Colonic mucosa (tissue), 4 donors: ENCODE data around the gene CD79A. TPM values are rescaled to one million over a fixed set of nuclear protein-coding genes. Genes with fewer than 3 reads are reported as not detected.

ENCODE experiments used
- DNase-seq: peaks from one replicate; pipeline ENCODE4 v3.0.0-alpha.2; 2020
- H3K27ac ChIP-seq: fragments of 200-600 bp; one replicate; pipeline ENCODE4 v1.8.0; 2021
- H3K27me3 ChIP-seq: fragments of 200-600 bp; one replicate; pipeline ENCODE4 v1.8.0; 2021
- H3K36me3 ChIP-seq: fragments of 200-600 bp; one replicate; pipeline ENCODE4 v1.8.0; 2021
- H3K4me1 ChIP-seq: fragments of 200-600 bp; one replicate; pipeline ENCODE4 v1.8.0; 2021; ENCODE audit warnings: mild to moderate bottlenecking
- H3K4me3 ChIP-seq: fragments of 200-600 bp; one replicate; pipeline ENCODE4 v1.8.0; 2021
- H3K9ac ChIP-seq, 2 donors: one replicate each; pipeline ENCODE4 v1.7.0; 2013; ENCODE audit warnings: control low read depth in 2 of 2, low read depth in 2 of 2, low read length in 2 of 2
- H3K9me3 ChIP-seq: fragments of 200-600 bp; one replicate; pipeline ENCODE4 v1.8.0; 2021
- intact Hi-C: fragments of 100-400 bp; cut with DNase I; formaldehyde crosslinking; loops from one replicate; pipeline ENCODE4 v1.14.1; 2022
- total RNA-seq, 2 donors: library from RNA; stranded (reverse); fragmentation: NEBNext Ultra II Directional in 1 of 2; extraction: Animal tissue kit (Norgen Biotek cat#: 25700) in 1 of 2; gene quantifications; one replicate each; pipeline ENCODE4 v1.2.1, GENCODE V29; 2021
- TF ChIP-seq, protein P1 (sequence below): fragments of 200-600 bp; IDR thresholded peaks from one replicate; pipeline ENCODE4 v1.8.0; 2022; ENCODE audit warnings: antibody characterized with exemption, mild to moderate bottlenecking
- donor health status: healthy.
- donor health status: DM: no; HTN: no; CAD: no.
- donor health status: DM: no; HTN: no; CAD: no.

CD79A gene
- total RNA-seq, 2 donors from 2014 or later: 3.5 to 3.8 TPM

DNA sequence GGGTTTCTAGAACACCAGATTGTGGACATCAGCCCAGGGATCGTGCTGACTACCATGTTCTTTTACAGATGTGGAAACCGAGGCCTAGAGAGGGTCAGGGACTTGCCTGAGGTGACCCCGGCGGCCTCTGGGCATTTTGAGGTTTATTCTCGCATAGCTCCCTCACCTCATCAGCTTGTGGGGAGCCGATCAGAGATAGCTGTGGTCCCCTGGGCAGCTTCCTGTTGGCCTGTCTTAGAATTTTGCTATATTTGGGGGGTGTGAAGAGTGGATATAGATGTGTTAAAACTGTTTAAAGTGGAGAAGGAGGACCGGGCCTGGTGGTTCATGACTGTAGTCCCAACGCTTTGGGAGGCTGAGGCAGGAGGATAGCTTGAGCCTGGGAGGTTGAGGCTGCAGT lies 12.8 kb downstream of the CD79A start:
- intact Hi-C loops: no loop called here
- no peak for DNase-seq
- Histone ChIP-seq H3K36me3 (peaks cover 7% of the 10 kb centered on the region), H3K4me3 (no peak overlapping the region), H3K9me3 (no peaks in the 10 kb centered on the region), H3K27ac (no peak overlapping the region), H3K9ac (no peak overlapping the region), H3K27me3 (no peaks in the 10 kb centered on the region), H3K4me1 (peaks cover 19% of the 10 kb centered on the region)
- TF ChIP-seq, protein P1, sequence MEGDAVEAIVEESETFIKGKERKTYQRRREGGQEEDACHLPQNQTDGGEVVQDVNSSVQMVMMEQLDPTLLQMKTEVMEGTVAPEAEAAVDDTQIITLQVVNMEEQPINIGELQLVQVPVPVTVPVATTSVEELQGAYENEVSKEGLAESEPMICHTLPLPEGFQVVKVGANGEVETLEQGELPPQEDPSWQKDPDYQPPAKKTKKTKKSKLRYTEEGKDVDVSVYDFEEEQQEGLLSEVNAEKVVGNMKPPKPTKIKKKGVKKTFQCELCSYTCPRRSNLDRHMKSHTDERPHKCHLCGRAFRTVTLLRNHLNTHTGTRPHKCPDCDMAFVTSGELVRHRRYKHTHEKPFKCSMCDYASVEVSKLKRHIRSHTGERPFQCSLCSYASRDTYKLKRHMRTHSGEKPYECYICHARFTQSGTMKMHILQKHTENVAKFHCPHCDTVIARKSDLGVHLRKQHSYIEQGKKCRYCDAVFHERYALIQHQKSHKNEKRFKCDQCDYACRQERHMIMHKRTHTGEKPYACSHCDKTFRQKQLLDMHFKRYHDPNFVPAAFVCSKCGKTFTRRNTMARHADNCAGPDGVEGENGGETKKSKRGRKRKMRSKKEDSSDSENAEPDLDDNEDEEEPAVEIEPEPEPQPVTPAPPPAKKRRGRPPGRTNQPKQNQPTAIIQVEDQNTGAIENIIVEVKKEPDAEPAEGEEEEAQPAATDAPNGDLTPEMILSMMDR: no peak

DNA sequence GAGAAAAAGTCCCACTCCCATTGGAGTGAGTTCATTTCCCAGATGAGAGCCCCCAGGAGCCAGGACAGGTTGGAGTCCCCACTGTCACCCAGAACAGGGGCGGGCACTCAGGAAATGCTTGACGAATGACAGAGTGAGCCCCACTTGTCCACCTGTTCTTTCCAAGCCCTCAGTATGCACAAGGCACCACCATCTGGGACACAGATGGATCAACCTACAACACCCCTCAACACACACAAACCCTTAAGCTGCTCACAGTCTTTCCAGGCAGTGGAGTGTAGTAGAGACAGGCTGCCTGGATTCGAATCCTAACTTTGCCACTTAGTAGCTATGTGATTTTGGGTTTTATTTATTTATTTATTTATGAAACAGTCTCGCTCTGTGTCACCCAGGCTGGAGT lies 13.9 kb downstream of the CD79A start:
- no peaks in the 10 kb centered on the region for H3K9me3 ChIP-seq
- no peak overlapping the region for H3K27ac ChIP-seq
- H3K4me3 ChIP-seq: no peak overlapping the region
- H3K4me1 ChIP-seq: peaks cover 16% of the 10 kb centered on the region
- peaks cover 10% of the 10 kb centered on the region for H3K36me3 ChIP-seq
- no peaks in the 10 kb centered on the region for H3K27me3 ChIP-seq
- intact Hi-C loops: no loop called here
- no peak overlapping the region for H3K9ac ChIP-seq
- no peak for DNase-seq
- TF ChIP-seq, protein P1: no peak

GRCh38 chr19:41892173-41892902 lies 15.3 kb downstream of the CD79A start:
- TF ChIP-seq, protein P1: no peak
- H3K27ac ChIP-seq: no peak overlapping the region
- no peaks in the 10 kb centered on the region for H3K27me3 ChIP-seq
- no peaks in the 10 kb centered on the region for H3K9me3 ChIP-seq
- H3K9ac ChIP-seq: no peak overlapping the region
- no peak overlapping the region for H3K4me3 ChIP-seq
- H3K36me3 ChIP-seq: peaks cover 15% of the 10 kb centered on the region
- peaks cover 3% of the 10 kb centered on the region for H3K4me1 ChIP-seq
- intact Hi-C loops: no loop called here
- no peak for DNase-seq

- Histone ChIP-seq H3K4me1 (no peaks in the 10 kb centered on the region), H3K27ac (no peak overlapping the region), H3K9ac (no peak overlapping the region), H3K9me3 (no peaks in the 10 kb centered on the region), H3K36me3 (peaks cover 24% of the 10 kb centered on the region), H3K27me3 (no peaks in the 10 kb centered on the region), H3K4me3 (no peak overlapping the region)
- intact Hi-C loops: no loop called here
- TF ChIP-seq, protein P1: no peak
- no peak for DNase-seq
These were observed 16.8 kb downstream of the CD79A start for GRCh38 chr19:41893899-41894298.

GRCh38 chr19:41894350-41894749 lies 17.3 kb downstream of the CD79A start:
- Histone ChIP-seq H3K27ac (no peak overlapping the region), H3K36me3 (peaks cover 24% of the 10 kb centered on the region), H3K27me3 (no peaks in the 10 kb centered on the region), H3K4me1 (no peaks in the 10 kb centered on the region), H3K9ac (no peak overlapping the region), H3K4me3 (no peak overlapping the region), H3K9me3 (no peaks in the 10 kb centered on the region)
- DNase-seq: no peak
- intact Hi-C loops: no loop called here
- TF ChIP-seq, protein P1: no peak
